Raji (cell line): ENCODE data around the gene CCDC148.

Experiments
- POLR2A ChIP-seq: IDR thresholded peaks from 2 replicates; pipeline ENCODE4 v1.6.1; 2011; ENCODE audit warnings: low read depth, low read length, control low read depth; ENCODE audit not compliant: insufficient read depth

The CCDC148 gene

DNA sequence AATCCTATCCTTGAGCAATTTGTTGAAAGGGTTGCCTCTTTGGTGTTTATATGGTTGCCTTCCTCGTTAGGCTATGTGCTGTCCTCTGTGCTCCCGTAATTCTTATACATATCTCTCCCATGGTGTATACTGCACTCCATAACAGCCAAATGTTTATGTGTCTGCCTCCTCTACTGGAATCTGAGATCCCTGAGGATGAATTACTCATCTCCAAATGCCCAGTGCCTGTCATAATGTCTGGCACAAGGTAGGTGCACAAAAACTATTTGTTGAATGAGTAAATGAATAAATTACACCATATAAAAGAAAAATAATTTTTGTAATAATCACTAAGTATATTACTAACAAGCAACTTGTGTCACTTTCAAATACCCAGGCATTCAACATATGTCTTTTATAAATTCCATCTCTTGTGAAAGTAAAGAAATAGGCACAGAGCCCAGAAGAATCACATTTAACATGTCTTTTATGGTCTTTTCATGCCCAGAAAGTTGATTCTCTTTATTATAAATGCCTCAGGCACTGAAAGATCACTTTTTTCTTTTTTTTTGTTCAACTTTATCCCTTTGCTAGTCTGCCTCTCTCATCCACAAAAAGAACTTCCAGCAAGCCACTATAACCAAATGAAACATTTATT lies 164.9 kb downstream of the CCDC148 start:
- TF ChIP-seq POLR2A, result no peak

DNA sequence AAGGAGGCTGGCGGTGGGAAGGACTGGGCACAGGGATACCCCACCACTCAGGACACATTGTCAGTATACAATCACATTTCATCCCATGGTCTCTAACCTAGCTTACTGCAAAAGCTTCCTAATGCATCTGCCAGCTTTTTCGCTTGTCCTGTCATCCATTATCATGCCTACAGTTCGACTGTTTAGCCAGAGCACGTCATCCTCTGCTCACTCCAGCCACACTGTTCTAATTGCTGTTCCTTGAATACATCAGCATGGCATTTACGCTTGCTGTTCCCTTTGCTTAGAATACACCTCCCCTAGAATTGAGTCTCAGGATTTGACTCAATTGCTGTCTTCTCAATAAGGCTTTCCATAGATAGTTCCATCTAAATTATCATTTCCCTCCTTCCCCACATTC lies 166.3 kb downstream of the CCDC148 start:
- TF ChIP-seq POLR2A, result no peak

DNA sequence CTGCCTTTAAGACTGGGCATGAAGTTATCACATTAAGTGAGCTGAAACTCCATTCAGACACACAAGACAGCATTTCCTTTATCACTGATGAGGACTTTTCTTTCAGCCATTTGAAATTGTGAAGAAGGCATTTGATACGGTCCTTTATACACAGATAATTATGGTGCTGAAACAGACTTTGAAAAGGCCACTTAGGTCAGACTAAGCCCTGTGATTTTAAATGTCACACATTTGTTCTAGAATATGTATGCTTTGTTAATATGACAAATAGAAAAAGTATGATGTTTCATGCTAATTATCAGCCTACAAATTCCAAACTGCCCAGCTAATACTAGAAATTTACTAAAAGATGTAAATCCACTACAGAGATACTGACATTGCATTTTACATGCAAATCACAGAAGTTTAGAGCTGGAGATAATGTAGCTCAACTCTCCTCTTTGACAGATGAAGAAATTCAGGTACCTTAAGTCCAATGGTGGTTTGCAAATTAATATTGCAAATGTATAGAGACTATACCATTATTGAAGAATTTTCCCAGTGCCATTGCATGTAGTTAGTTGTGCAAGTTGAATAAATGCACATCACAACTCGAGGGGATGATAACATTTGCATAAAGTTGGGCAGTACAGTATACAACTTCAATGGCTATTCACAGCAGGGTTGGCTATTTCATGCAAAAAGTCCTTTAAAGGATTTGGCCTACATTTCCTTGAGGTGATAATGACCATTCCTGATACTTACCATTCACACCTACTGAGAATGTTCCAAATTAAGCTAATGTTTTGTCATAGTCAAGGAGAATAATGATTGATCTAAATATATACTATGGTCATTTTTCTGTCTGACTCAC lies 179.7 kb downstream of the CCDC148 start:
- TF ChIP-seq POLR2A, result no peak

DNA sequence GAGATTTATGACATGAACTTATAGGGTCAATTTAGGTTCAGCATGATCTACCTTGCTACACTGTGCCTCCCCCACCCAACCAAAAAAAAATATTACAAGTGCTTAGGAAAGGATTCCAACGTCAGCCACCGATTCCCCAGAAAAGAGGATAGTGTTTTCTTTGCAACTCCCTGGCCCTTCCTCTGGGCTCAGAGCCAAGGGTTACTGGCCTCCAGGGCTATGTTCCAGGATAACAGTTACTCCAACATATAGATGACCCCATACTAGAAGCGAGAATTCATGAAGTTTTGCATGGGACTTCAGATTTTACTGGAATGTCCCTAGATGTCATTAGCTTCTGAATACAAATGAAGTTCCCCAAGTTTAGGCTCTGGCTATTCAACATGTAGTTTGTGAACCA lies 182.8 kb downstream of the CCDC148 start:
- no peak for TF ChIP-seq POLR2A

DNA sequence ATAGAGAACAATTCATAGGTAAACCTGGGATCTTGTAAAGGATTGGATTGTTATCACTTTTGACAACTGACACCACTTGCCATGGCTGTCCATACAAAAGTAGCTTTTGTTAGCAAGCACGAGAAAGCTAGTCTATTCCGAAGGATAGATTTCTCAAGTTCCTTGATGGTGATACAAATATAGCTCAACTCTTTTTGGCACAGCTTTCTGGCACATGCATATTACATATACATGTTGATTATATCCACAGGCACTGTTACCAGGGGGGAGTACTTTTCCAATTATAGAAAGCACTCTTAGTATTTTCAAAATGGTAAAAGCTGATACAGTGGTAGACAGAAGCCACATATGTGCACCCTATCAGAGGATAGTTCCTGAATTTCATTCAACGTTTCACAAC lies 186.0 kb downstream of the CCDC148 start:
- no peak for TF ChIP-seq POLR2A

DNA sequence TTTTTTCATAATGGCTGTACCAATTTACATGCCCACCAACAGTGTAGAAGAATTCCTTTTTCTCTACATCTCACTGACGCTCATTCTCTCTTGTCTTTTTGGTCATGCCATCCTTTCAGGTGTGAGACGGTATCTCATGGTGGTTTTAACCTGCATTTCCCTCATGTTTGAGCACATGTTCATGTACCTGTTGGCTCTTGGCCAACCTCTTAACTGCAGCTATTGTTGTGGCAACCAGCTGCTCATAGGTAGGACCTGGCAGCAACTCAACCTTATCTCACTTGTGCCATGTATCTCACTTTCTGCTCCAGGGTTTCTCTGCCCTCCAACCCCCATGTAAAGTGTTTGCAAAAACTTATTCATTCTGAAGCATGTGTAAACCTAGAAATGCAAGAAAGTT lies 187.4 kb downstream of the CCDC148 start:
- TF ChIP-seq POLR2A, result no peak

DNA sequence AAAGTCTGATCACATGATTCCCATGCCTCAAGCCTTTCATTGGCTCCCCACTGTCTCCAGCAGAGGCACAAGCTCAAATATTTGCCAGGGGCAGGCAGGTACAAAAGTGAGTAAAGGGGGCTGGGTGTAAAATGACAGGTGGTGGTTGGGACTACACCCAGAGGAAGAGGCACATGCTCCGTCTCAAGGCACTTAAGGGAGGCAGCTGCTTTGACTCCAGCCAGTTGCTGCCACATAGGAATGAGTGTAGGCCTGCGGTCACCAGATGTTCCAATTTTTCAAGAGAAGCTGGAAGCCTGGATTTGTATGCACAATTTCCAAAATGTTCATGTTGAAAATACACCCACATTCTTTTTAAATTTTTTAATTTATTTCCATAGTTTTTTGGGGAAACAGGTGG lies 190.4 kb downstream of the CCDC148 start:
- no peak for TF ChIP-seq POLR2A

DNA sequence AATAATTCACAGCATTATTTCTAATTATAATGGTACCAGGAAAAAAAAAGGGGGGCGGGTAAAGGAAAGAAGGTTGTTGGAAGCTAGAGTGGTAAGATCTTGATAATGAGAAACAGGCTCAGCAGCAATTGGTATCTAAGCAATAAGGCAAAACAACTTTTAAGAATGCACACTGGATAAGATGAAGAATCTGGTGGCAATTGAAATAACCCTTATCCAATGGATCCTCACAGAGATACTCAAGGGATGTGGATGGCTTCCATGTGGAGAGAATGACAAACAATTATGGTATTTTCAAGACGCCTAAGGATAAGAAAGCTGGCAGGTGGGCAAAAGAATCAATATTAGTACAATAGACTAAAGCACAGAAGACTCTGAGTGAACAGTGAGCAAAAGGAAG lies 201.3 kb downstream of the CCDC148 start:
- TF ChIP-seq POLR2A, result no peak

DNA sequence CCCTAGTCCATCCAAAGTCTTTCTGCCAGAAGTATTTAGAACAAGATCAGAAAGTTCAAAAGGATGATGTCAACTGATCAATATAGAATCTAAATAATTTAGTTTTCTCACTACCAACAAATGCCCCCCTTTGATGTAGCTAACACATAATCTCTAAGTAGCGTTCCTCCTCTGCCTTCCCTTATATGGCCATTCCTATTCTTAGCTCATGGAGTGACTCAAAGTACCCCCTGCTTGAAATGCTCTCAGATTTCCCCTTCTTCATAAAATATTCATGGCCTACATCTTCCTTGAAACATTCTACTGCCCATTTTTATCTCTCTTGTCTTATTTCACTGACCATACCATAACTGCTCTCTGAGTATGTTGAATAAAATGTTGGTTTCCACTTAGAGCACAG lies 203.4 kb downstream of the CCDC148 start:
- TF ChIP-seq POLR2A, result no peak

DNA sequence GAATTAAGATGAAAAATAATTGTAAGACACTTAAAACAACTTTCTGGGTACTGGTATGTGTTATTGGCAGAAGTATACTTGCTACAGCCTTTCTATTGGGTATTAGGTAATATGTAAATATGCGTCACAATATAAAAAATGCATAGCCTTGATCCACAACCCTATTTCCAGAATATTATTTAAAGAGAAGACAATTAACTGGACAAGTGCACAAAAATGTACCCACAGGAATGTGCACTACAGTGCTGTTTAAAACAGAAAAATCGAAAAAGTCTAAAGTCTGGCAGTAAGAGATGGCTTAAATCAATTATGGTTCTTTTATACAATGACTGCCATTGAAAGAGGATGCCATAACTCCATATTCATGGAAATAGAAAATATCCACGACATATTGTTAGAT lies 205.2 kb downstream of the CCDC148 start:
- no peak for TF ChIP-seq POLR2A

DNA sequence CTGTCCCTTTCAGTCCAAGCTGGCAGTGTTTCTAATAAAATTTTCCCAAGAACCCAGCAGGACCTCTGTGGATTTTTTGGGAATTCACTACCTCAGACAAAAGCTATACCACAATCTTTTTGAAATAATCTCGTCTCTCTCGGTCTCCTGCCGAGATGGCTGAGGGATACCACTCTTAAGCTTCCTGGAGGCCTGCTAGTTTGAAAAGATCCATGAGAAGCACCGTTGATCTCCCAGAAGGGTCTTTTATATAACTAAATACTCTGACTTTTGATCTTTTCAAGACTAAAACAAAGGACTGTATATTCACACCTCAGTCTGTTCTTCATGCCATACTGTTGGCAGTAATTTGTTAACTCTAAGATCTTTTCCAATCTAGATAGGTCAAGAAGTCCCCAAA lies 213.2 kb downstream of the CCDC148 start:
- no peak for TF ChIP-seq POLR2A

DNA sequence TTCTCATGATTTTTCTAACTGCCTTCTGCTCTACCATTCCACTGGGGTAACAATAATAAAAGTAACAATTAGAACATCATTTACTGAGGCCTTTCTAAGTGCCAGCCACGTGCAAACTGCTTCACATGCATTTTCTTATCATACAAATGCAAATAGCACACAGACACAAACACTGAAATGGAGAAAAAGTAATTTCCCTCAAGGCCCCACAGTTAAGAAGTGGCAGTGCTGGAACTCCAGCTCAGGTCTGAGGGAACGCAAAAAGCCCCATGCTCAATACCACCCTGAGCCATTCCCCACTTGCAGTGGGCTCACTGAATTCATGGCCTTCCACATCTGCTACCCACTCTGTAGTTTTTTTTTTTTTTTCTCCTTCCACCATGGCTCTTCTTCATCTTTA lies 214.3 kb downstream of the CCDC148 start:
- no peak for TF ChIP-seq POLR2A

DNA sequence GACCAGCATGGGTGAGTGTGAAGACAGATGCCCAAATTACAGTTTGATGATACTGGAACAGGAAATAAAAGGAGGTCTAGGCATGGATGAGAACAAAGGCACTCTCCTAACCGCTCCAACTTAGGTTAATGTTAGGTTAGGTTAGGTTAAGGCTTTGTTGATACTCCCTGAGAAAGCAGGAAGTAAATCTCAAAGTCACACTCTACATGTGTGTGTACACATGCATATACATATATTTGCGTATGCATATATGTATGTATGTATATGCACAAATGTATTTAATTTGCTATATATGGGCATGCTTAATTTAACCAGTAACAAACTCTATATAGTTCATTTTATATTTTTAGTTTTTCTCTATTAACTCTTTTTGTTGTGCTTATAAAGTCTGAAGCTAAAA lies 215.6 kb downstream of the CCDC148 start:
- TF ChIP-seq POLR2A, result no peak

DNA sequence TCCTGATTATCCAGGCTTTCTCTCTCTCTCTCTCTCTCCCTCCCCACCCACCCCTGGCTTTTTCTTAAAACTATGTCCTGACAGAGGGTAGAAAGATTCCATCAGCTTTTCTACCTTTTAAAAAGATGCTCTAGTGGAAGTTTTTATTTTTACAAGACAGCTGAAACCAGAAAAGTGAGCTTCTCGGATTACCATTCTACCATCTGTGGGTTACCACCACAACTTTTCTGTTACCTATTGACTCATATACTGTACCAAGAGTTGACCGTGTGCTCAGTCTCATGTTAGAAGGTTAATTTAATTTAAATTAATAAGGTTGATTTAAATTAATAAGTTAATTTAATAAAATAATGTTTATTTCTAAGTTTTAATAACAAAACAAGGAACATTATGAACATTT lies 217.3 kb downstream of the CCDC148 start:
- no peak for TF ChIP-seq POLR2A

DNA sequence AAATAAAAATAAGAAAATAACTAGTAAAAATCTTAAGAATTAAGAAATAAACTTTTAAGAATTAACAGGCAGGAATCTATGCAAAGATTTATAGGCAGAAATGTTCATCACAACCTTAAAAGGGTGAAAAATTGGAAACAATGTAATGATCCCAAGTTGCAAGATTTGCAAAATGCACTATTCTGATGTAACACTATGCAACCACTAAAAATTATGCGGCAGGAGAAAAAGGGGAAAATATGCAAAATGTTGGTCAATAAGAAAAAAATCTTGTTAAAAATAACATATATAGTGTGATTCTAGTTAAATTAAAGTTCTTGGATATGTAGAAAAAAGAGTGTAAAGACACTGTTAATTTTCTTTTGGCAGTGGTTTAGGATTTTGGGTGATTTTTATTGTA lies 222.1 kb downstream of the CCDC148 start:
- TF ChIP-seq POLR2A, result no peak

DNA sequence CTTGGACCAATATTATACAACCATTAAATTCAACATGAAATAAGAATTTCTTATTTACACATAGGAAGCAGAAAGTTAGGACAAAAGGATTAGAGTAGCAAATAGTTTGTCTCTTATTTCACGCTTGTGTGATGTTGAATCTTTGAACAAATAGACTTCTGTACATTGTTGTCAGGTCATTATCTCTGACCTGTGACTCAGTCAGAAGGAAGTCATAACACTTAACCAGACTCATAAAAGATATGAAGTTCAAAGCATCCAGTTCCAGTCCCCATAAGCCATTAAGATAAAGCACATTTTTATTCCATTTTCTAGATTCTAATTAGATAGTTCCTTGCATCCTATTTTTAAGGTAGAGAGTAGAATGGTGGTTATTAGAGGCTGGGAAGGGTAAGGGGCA lies 224.1 kb downstream of the CCDC148 start:
- no peak for TF ChIP-seq POLR2A
